Measurements from ENCODE around the gene NEMP1. TPM values are rescaled to one million over a fixed set of nuclear protein-coding genes. Genes with fewer than 3 reads are reported as not detected.

Gene NEMP1
- total and polyA plus RNA-seq, 10 of the 15 experiments (the other 5 are each of a cell fraction or from before 2014, with no cell fraction given), result 4.0 to 45.9 (median 19.8) TPM

DNA sequence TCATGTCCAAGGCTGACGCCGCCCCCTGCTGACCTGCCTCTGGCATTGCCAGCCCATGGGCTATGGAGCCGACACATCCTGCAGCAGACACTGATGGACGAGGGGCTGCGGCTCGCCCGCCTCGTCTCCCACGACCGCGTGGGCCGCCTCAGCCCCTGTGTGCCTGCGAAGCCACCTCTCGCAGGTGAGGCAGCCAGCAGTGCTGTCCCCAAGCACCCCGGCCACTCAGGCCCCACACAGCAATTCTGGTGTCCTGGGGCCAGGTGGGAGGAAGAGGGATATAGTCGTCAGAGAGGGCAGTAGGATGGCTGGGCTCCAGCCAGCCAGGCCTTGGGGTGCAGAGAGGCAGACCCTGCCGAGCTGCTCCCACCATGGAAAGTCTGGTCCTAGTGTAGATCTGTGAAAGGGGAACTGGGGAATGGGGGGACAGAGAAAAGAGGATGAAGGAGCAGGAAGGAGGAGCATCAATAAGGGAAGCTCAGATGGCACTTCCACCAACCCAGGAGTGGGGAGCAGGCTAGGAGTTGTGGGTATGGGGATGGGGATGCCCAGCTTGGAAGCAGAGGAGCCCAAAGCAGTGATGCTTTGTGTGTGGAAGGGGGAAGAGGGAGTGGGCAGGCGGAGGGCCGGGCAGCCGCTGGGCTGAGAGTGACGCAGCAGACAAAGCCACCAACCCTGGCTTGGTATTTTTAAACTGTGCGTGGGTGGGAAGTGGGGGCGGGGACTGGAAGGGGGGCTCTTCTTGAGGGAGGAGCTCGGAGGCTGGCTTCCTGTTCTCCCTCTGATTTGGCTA, 15.0 kb upstream of the NEMP1 start (continued):
- peak; percentile 64 for TF ChIP-seq MEF2A (IDR thresholded peaks at IDR 0.05; ENCODE audit: insufficient read depth, low read depth, low read length)
- peak; percentile 57 for TF ChIP-seq RAD21 (IDR thresholded peaks at IDR 0.05; ENCODE audit: insufficient read depth, low read depth, low read length)
- TF ChIP-seq IKZF1 (conservative IDR thresholded peaks at IDR 0.05), result peak; percentile 61
- no peak for TF ChIP-seq SMARCA5 (IDR thresholded peaks at IDR 0.05)
- no peak; the same call in 1 of the 2 replicates for TF ChIP-seq POLR2AphosphoS5 (IDR thresholded peaks at IDR 0.05; ENCODE audit: low read length)
- TF ChIP-seq NFIC (IDR thresholded peaks at IDR 0.05; ENCODE audit: low read depth, low read length), result no peak
- TF ChIP-seq CREM (IDR thresholded peaks at IDR 0.05; ENCODE audit: low read depth), result peak; percentile 49; the same call in 1 of the 2 replicates
- 0 out of 2 replicates have a peak, but pooled peaks have one; percentile 28 for TF ChIP-seq TCF12 (IDR thresholded peaks at IDR 0.05; ENCODE audit: low read depth, low read length)
- TF ChIP-seq MXI1 (IDR thresholded peaks at IDR 0.05; ENCODE audit: low read depth, low read length), result 0 out of 2 replicates have a peak, but pooled peaks have one; percentile 17
- TF ChIP-seq SMC3 (IDR thresholded peaks at IDR 0.05; ENCODE audit: borderline replicate concordance, low read length), result peak; percentile 68; the same call in 1 of the 2 replicates
- TF ChIP-seq, protein P1, sequence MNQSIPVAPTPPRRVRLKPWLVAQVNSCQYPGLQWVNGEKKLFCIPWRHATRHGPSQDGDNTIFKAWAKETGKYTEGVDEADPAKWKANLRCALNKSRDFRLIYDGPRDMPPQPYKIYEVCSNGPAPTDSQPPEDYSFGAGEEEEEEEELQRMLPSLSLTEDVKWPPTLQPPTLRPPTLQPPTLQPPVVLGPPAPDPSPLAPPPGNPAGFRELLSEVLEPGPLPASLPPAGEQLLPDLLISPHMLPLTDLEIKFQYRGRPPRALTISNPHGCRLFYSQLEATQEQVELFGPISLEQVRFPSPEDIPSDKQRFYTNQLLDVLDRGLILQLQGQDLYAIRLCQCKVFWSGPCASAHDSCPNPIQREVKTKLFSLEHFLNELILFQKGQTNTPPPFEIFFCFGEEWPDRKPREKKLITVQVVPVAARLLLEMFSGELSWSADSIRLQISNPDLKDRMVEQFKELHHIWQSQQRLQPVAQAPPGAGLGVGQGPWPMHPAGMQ (IDR thresholded peaks at IDR 0.05; ENCODE audit: borderline replicate concordance), result no peak
- TF ChIP-seq, protein P2, sequence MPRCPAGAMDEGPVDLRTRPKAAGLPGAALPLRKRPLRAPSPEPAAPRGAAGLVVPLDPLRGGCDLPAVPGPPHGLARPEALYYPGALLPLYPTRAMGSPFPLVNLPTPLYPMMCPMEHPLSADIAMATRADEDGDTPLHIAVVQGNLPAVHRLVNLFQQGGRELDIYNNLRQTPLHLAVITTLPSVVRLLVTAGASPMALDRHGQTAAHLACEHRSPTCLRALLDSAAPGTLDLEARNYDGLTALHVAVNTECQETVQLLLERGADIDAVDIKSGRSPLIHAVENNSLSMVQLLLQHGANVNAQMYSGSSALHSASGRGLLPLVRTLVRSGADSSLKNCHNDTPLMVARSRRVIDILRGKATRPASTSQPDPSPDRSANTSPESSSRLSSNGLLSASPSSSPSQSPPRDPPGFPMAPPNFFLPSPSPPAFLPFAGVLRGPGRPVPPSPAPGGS (IDR thresholded peaks at IDR 0.05; ENCODE audit: borderline replicate concordance, insufficient read depth, low read depth, low read length, poor library complexity, severe bottlenecking), result no peak
- TF ChIP-seq ZNF207 (IDR thresholded peaks at IDR 0.05; ENCODE audit: borderline replicate concordance), result no peak
- TF ChIP-seq DPF2 (IDR thresholded peaks at IDR 0.05), result peak; percentile 55; the same call in 1 of the 2 replicates
- TF ChIP-seq, protein P3, sequence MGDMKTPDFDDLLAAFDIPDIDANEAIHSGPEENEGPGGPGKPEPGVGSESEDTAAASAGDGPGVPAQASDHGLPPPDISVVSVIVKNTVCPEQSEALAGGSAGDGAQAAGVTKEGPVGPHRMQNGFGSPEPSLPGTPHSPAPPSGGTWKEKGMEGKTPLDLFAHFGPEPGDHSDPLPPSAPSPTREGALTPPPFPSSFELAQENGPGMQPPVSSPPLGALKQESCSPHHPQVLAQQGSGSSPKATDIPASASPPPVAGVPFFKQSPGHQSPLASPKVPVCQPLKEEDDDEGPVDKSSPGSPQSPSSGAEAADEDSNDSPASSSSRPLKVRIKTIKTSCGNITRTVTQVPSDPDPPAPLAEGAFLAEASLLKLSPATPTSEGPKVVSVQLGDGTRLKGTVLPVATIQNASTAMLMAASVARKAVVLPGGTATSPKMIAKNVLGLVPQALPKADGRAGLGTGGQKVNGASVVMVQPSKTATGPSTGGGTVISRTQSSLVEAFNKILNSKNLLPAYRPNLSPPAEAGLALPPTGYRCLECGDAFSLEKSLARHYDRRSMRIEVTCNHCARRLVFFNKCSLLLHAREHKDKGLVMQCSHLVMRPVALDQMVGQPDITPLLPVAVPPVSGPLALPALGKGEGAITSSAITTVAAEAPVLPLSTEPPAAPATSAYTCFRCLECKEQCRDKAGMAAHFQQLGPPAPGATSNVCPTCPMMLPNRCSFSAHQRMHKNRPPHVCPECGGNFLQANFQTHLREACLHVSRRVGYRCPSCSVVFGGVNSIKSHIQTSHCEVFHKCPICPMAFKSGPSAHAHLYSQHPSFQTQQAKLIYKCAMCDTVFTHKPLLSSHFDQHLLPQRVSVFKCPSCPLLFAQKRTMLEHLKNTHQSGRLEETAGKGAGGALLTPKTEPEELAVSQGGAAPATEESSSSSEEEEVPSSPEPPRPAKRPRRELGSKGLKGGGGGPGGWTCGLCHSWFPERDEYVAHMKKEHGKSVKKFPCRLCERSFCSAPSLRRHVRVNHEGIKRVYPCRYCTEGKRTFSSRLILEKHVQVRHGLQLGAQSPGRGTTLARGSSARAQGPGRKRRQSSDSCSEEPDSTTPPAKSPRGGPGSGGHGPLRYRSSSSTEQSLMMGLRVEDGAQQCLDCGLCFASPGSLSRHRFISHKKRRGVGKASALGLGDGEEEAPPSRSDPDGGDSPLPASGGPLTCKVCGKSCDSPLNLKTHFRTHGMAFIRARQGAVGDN (IDR thresholded peaks at IDR 0.05), result 0 out of 2 replicates have a peak, but pooled peaks have one; percentile 13
- TF ChIP-seq SIN3A (IDR thresholded peaks at IDR 0.05; ENCODE audit: low read depth, low read length), result no peak; the same call in 1 of the 2 replicates
- peak; percentile 52; the same call in 1 of the 2 replicates for TF ChIP-seq ZBED1 (IDR thresholded peaks at IDR 0.05; ENCODE audit: borderline replicate concordance)
- peak; percentile 57; the same call in 1 of the 2 replicates for TF ChIP-seq SPI1 (IDR thresholded peaks at IDR 0.05; ENCODE audit: borderline replicate concordance, insufficient read depth, low read depth, low read length)
- TF ChIP-seq, protein P4, sequence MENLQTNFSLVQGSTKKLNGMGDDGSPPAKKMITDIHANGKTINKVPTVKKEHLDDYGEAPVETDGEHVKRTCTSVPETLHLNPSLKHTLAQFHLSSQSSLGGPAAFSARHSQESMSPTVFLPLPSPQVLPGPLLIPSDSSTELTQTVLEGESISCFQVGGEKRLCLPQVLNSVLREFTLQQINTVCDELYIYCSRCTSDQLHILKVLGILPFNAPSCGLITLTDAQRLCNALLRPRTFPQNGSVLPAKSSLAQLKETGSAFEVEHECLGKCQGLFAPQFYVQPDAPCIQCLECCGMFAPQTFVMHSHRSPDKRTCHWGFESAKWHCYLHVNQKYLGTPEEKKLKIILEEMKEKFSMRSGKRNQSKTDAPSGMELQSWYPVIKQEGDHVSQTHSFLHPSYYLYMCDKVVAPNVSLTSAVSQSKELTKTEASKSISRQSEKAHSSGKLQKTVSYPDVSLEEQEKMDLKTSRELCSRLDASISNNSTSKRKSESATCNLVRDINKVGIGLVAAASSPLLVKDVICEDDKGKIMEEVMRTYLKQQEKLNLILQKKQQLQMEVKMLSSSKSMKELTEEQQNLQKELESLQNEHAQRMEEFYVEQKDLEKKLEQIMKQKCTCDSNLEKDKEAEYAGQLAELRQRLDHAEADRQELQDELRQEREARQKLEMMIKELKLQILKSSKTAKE (IDR thresholded peaks at IDR 0.05; ENCODE audit: low read depth, poor library complexity, severe bottlenecking), result no peak
- TF ChIP-seq POLR2AphosphoS2 (IDR thresholded peaks at IDR 0.05; ENCODE audit: low read depth, low read length), result peak; percentile 30; the same call in 1 of the 2 replicates
- TF ChIP-seq TBL1XR1 (IDR thresholded peaks at IDR 0.05; ENCODE audit: low read depth, low read length), result no peak
